ENCODE measurements around the gene TTF1. TPM values are rescaled to one million over a fixed set of nuclear protein-coding genes. Genes with fewer than 3 reads are reported as not detected.

Gene TTF1, protein sequence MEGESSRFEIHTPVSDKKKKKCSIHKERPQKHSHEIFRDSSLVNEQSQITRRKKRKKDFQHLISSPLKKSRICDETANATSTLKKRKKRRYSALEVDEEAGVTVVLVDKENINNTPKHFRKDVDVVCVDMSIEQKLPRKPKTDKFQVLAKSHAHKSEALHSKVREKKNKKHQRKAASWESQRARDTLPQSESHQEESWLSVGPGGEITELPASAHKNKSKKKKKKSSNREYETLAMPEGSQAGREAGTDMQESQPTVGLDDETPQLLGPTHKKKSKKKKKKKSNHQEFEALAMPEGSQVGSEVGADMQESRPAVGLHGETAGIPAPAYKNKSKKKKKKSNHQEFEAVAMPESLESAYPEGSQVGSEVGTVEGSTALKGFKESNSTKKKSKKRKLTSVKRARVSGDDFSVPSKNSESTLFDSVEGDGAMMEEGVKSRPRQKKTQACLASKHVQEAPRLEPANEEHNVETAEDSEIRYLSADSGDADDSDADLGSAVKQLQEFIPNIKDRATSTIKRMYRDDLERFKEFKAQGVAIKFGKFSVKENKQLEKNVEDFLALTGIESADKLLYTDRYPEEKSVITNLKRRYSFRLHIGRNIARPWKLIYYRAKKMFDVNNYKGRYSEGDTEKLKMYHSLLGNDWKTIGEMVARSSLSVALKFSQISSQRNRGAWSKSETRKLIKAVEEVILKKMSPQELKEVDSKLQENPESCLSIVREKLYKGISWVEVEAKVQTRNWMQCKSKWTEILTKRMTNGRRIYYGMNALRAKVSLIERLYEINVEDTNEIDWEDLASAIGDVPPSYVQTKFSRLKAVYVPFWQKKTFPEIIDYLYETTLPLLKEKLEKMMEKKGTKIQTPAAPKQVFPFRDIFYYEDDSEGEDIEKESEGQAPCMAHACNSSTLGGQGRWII
- 7.7 and 10.4 TPM in 2 replicates for total RNA-seq

DNA sequence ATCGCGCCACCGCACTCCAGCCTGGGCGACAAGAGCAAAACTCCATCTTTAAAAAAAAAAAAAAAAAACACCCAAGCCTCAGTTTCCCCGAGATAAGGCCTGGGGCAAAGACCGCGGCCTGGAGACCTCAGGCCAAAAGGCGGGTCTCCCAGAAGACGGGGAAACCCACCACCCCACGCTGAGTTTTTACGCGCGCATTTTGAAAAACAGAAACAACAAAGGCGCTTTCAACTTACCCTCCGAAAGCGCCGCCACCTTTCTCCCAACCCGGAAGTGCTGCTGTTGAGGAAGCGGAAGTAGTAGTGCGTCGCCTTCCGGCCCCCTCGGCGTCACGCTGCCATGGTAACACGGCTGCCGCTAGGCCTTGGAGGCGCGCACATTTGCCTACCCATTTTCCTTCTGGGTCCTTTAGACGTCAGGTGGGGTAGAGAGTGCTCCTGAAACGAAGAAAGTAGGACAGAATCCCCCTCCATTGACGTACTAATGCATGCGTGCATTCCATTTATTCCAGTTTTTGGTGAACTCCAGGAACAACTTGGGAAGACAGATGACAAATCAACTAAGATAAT, at the start of gene TTF1:
TSS of gene TTF1 (minus strand) at position 287 of the 569 bp plus-strand sequence. CDS start 4,019 bp downstream, outside the sequence.

DNA sequence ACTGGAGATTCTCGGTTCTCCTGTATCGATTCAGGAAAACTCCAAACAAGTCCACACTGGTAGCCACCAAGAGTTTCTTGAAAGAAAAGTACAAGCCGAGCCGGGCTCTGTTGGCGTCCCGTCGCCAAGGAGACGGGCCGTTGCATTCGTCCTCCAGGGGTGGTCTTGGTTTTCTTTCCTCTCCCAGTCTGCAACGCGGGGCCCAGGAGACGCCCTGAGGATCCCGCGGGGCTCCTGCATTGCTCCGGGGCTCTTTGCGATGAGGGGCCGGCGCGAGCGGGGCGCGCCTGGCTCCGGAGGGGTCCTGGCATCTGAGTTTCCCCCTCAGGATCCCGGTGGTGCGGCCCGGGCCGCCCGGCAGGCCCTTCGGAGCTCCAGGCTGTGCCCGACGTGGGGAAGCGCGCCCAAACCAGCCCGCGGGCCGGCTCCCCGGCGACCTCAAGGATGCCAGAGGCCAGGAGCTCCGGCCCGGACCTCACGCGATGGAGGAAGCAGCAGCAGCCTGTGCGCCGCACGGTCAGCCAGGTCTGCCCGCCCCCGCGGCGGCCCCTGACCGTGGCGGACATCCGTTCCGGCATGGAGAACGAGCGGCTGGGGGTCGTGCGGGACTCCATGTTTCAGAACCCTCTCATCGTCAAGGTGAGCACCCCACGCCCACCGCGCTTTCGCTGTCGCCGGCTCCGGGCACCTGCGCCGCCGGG, 3.3 kb upstream of the TTF1 start, which contains the start of gene CFAP77:
TSS of gene CFAP77 (plus strand) at position 384 of the 701 bp plus-strand sequence. CDS start at position 445, 61 bp downstream.

DNA sequence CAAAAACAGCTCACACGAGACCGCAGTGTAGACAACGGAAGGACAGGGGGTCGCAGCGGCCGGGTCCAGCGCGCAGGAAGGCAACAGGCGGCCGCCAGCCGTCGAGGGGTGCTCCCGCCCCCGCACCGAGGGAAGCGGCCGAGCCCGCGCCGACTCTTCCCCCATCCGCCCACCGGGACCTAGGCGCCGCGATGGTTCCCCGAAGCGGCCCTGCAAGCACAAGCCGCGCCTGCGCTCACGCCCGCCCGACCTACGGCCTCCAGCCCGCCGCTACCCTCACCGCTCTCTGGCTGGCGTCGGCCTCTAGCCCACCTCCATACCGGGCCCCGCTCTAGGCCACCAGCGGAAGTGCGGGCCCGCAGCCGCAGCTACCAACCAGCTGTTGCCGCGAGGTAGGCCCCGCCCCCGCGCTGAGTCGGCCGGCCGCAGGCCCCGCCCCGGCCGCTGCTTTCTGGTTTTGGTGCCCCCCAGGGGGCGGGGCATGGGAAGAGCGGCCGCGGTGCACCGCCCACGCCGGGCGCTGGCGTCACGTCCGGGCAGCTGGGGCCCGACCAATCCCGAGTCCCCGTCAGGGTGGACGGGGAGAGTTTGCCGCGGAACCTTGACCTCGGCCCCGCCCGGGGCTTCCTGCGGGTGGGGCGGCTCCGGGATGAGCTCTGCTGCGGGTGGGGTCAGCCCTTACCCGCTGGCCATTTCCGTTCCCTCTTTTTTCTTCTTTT, 51.8 kb downstream of the TTF1 start, which contains the start of gene SETX:
TSS of gene SETX (minus strand) at position 350 of the 719 bp plus-strand sequence. CDS start 5,558 bp downstream, outside the sequence.

Other genes with a start within 250 kb of the TTF1 start
- under 0.01 and 0.24 TPM in 2 replicates for gene NTNG2, start 244.8 kb downstream of the TTF1 start, total RNA-seq
- gene SETX, start 51.9 kb downstream of the TTF1 start, total RNA-seq = 52.4 and 62.9 TPM in 2 replicates
- not detected in 2 replicates for gene CFAP77, start 3.4 kb upstream of the TTF1 start, total RNA-seq
- not detected in 2 replicates for gene BARHL1, start 175.8 kb upstream of the TTF1 start, total RNA-seq